BLaER1 (cell line): Measurements from ENCODE around the gene TNFRSF4.
A peak's percentile ranks its signal among the peaks of the same experiment; 100 is the strongest.

Source experiments
- H3K27ac ChIP-seq: shearing (Covaris generic); formaldehyde crosslinking; 2 replicates; pipeline ENCODE4 v1.8.1; 2022
- H3K27me3 ChIP-seq: shearing (Covaris generic); formaldehyde crosslinking; 2 replicates; pipeline ENCODE4 v1.8.1; 2022
- H3K36me3 ChIP-seq: shearing (Covaris generic); formaldehyde crosslinking; 2 replicates; pipeline ENCODE4 v1.8.1; 2022
- H3K4me1 ChIP-seq: shearing (Covaris generic); formaldehyde crosslinking; 2 replicates; pipeline ENCODE4 v1.8.1; 2022
- H3K4me2 ChIP-seq: shearing (Covaris generic); formaldehyde crosslinking; 2 replicates; pipeline ENCODE4 v1.8.1; 2022
- H3K4me3 ChIP-seq: shearing (Covaris generic); formaldehyde crosslinking; 2 replicates; pipeline ENCODE4 v1.8.1; 2022
- H3K9ac ChIP-seq: shearing (Covaris generic); formaldehyde crosslinking; 2 replicates; pipeline ENCODE4 v1.8.1; 2022
- H3K9me3 ChIP-seq: shearing (Covaris generic); formaldehyde crosslinking; 2 replicates; pipeline ENCODE4 v1.8.1; 2022
- H4K20me1 ChIP-seq: shearing (Covaris generic); formaldehyde crosslinking; 2 replicates; pipeline ENCODE4 v1.8.1; 2022
- Cebpa-rat ChIP-seq: shearing (Covaris generic); IDR thresholded peaks from 2 replicates; pipeline ENCODE4 v1.8.1; 2022

Gene TNFRSF4

DNA sequence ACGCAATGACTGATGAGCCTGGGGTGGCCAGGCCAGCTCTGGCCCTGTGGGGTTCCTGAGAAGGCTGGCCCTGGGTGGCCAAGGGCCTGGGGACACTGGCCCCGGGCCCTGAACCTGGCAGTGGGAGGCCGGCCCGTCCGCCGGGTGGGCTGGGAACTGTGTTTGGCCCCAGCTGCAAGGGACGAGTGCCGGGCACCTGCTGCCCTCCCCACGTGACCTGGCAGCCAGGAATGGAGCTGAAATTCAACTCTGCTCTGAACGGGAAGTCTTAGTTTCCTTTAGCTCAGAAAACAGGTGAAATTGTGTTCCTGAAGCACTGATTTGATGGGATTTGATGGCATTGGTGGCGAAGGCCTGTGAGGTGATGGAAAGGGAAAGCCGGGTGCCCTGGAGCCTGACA lies 48.5 kb downstream of the TNFRSF4 start:
- H3K36me3 ChIP-seq, result no peaks in the 10 kb centered on the region
- no peaks in the 10 kb centered on the region for H3K9me3 ChIP-seq
- TF ChIP-seq Cebpa-rat, result no peak
- H3K27ac ChIP-seq, result no peak overlapping the region
- peak overlapping the region; percentile 76 for H3K4me2 ChIP-seq
- H3K27me3 ChIP-seq, result peaks cover 42% of the 10 kb centered on the region
- H4K20me1 ChIP-seq, result peaks cover under 1% of the 10 kb centered on the region; the same call in 1 of the 2 replicates
- H3K4me1 ChIP-seq, result peaks cover 70% of the 10 kb centered on the region
- H3K4me3 ChIP-seq, result no peak overlapping the region
- H3K9ac ChIP-seq, result no peak overlapping the region

DNA sequence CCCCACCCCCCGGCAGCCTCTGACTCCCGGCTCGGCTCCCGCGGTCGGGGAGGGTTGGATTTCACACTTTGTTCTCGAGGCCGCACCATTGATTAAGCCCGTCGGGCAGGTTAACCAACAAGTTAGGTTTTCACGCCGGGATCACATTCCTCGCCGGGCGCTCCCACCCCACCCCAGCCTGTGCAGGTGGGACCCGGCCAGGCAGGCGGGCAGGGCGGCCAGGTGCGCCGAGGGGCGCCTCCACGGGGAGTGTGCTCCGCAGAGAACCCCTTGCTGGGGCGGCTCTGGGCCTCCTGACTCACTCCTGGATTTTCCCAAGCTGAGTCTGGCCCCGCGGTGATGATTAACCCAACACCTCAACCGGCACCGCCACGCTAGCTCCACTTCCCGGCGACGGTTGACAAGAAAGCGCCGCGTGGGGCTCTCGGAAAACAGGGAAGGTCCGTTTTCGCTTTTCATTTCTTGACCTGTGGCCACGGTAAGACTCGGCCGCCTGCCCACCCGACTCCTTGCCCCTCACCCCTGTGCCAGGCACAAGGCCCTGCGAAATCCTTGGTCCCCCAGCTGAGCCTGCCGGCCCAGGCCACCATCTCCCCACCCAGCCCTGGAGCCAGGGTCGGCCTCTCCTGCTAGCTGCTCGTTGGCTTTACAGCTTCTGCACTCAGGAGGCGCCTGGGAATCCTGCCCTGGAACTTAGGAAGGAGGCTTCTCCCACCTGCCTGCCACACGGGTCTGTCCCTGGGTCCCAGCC lies 49.1 kb downstream of the TNFRSF4 start:
- Histone ChIP-seq H4K20me1 (no peaks in the 10 kb centered on the region), H3K4me3 (no peak overlapping the region), H3K27me3 (peaks cover 40% of the 10 kb centered on the region), H3K4me2 (peak overlapping the region; percentile 76), H3K27ac (no peak overlapping the region), H3K9ac (no peak overlapping the region), H3K9me3 (no peaks in the 10 kb centered on the region), H3K36me3 (no peaks in the 10 kb centered on the region), H3K4me1 (peaks cover 67% of the 10 kb centered on the region)
- no peak for TF ChIP-seq Cebpa-rat

DNA sequence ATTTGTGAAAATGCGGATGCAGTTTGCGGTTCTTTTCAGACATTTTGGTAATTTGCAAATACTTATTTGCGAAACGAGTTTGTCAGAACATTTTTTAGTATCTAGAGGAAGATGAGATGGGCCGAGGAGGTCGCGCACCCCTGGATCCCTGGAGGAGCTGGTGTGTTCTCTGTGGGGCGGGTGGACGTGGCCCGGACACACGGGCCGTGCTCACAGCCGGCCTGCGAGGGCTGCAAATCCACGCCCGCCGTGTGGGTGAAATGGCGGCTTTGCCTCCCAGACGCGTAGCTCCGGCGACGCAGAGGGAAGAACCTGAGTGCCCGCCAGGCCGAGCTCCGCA lies 49.6 kb downstream of the TNFRSF4 start:
- no peak overlapping the region for H3K4me3 ChIP-seq
- no peak overlapping the region for H3K27ac ChIP-seq
- H3K27me3 ChIP-seq, result peaks cover 34% of the 10 kb centered on the region
- TF ChIP-seq Cebpa-rat, result no peak
- H3K9ac ChIP-seq, result no peak overlapping the region
- peak overlapping the region; percentile 76 for H3K4me2 ChIP-seq
- no peaks in the 10 kb centered on the region for H3K36me3 ChIP-seq
- no peaks in the 10 kb centered on the region for H3K9me3 ChIP-seq
- peaks cover 67% of the 10 kb centered on the region for H3K4me1 ChIP-seq
- H4K20me1 ChIP-seq, result no peaks in the 10 kb centered on the region

DNA sequence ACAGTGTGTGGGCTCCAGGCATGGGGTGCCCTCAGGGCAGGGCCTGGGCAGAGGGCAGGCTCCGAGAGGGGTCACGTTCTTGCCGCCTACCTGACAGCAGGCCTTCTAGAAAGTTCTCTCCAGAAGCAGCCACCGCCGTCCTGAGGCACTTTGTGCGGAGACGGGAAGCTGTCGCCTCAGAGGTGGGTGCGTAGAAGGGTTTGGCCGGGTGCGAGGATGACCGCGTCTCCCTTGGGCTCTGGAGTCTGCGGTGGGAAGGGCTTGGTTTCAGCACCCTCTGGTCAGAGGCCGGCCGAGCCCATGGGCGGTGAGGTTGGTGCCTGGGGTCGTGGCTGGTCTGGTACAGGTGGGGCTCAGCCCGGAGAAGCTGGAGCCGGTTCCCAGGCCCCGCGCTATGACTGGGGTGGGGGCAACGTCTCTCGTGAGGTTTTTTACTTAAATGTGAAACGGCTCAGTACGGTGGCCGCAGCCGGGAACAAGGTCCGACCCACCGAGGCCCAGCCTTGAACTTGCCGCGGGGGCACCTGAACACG lies 50.3 kb downstream of the TNFRSF4 start:
- Histone ChIP-seq H3K4me3 (no peak overlapping the region), H3K4me2 (peak overlapping the region; percentile 76), H3K9ac (no peak overlapping the region), H3K4me1 (peaks cover 67% of the 10 kb centered on the region), H3K27me3 (peaks cover 34% of the 10 kb centered on the region), H4K20me1 (no peaks in the 10 kb centered on the region), H3K9me3 (no peaks in the 10 kb centered on the region), H3K27ac (no peak overlapping the region), H3K36me3 (no peaks in the 10 kb centered on the region)
- TF ChIP-seq Cebpa-rat, result no peak

DNA sequence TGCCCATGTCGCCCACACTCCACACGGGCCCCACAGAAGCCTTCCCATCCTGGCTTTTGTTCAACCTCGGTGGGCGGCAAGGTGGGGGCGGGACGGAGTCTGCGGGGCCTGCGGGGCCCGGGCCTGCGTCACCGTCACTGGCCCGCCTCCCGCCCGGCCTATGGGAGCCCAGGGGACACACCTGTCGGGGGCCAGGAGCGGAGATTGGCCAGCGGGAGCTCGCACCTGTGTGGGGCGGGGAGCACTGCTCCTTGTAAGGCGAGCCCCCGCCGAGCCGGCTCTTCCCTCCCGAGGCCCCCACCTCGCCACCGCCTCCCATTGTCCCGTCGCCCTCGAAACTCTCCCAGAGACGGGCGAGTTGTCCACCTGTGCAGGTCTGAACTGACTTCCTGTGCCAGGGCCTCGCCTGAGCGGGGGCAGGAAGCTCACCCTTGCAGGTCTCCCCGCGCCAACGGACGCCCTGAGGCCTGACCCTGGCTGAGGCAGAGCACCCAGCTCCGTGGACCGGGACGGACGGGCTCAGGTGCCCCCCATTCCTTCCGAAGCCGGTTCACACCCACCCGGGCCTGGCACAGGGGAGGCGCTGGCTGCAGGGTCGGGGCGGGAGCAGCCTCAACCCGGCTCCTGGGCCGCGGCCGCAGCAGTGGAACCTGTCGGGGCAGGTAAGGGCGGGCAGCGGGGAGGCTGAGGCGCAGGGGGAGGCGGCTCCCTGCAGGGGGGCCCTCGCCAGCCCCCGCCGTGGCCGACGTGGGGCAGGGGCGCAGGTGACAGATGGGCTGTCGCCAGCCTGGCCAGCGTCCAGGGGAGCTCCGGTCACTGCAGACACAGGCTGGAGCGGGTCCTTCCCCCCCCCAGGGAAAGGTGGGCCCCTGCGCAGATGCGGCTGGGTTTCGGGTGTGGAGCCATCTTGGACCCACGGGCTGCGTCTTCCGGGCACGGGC lies 51.1 kb downstream of the TNFRSF4 start:
- H3K9ac ChIP-seq, result no peak overlapping the region
- no peaks in the 10 kb centered on the region for H3K9me3 ChIP-seq
- H3K4me3 ChIP-seq, result no peak overlapping the region
- no peaks in the 10 kb centered on the region for H3K36me3 ChIP-seq
- peaks cover 69% of the 10 kb centered on the region for H3K4me1 ChIP-seq
- no peak for TF ChIP-seq Cebpa-rat
- no peak overlapping the region for H3K27ac ChIP-seq
- H3K4me2 ChIP-seq, result peak overlapping the region; percentile 76; the same call in 1 of the 2 replicates
- H3K27me3 ChIP-seq, result peaks cover 34% of the 10 kb centered on the region
- H4K20me1 ChIP-seq, result no peaks in the 10 kb centered on the region

DNA sequence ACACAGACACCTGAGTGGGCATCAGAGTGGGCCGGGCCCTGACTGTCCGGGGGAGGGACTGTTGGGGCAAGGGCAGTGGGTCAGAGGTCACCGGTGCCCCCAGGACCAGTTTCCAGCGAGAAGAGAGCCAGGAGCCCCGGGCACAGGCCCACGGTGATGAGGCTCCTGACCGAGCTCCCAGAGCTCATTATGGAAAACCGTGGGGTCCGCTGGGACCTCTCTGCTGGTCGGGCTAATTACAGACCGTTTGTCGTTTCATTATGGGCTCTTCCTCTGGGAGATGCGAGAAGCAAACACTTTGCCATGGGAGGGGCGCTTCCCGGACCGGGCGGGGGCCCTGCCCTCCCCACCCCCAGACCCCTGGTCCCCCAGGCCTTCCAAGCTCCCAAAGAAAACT lies 52.3 kb downstream of the TNFRSF4 start:
- Histone ChIP-seq H3K4me1 (peaks cover 65% of the 10 kb centered on the region), H3K4me2 (no peak overlapping the region), H3K9ac (no peak overlapping the region), H3K27ac (no peak overlapping the region), H4K20me1 (no peaks in the 10 kb centered on the region), H3K9me3 (no peaks in the 10 kb centered on the region), H3K36me3 (no peaks in the 10 kb centered on the region), H3K27me3 (peaks cover 34% of the 10 kb centered on the region), H3K4me3 (no peak overlapping the region)
- TF ChIP-seq Cebpa-rat, result no peak
